Stomach (tissue), 9 donors: ENCODE data around the gene MYO9A. TPM values are rescaled to one million over a fixed set of nuclear protein-coding genes. Genes with fewer than 3 reads are reported as not detected.

Experiments
- DNase-seq, 2 donors: peaks; one replicate each; pipeline versions ENCODE4 v3.0.0 to v3.0.0-alpha.2; 2013 to 2019
- H3K27ac ChIP-seq, 5 donors: fragments of 200-600 bp in 4 of 5; sonication (generic) in 4 of 5; one replicate each; pipeline ENCODE4 v1.5.1; 2013 to 2019; ENCODE audit warnings: mild to moderate bottlenecking in 1 of 5, moderate library complexity in 1 of 5
- H3K27me3 ChIP-seq, 3 donors: fragments of 200-600 bp; sonication (generic); one replicate each; pipeline ENCODE4 v1.5.1; 2017 to 2019; ENCODE audit warnings: mixed run types in 1 of 3
- H3K36me3 ChIP-seq, 4 donors: fragments of 200-600 bp; sonication (generic); 1 replicate in 3 of 4; 2 replicates in 1 of 4; pipeline ENCODE4 v1.5.1; 2016 to 2019
- H3K4me1 ChIP-seq, 4 donors: fragments of 200-600 bp; sonication (generic); one replicate each; pipeline ENCODE4 v1.5.1; 2016 to 2019
- H3K4me3 ChIP-seq, 4 donors: fragments of 200-600 bp; sonication (generic) in 3 of 4; one replicate each; pipeline ENCODE4 v1.5.1; 2016 to 2019; ENCODE audit warnings: mild to moderate bottlenecking in 1 of 4
- H3K9me3 ChIP-seq, 4 donors: fragments of 200-600 bp; sonication (generic); one replicate each; pipeline ENCODE4 v1.5.1; 2016 to 2019
- EP300 ChIP-seq: sonication (generic); formaldehyde crosslinking; IDR thresholded peaks from one replicate; pipeline ENCODE4 v1.6.1; 2017; ENCODE audit warnings: antibody characterized with exemption
- POLR2A ChIP-seq, 4 donors: fragments of 450-650 bp; IDR thresholded peaks; one replicate each; pipeline ENCODE4 v1.6.1; 2016; ENCODE audit warnings: antibody characterized with exemption in 4 of 4, control low read depth in 2 of 4, mild to moderate bottlenecking in 1 of 4, moderate library complexity in 1 of 4
- POLR2AphosphoS5 ChIP-seq, 3 donors: sonication (generic); formaldehyde crosslinking; IDR thresholded peaks; one replicate each; pipeline ENCODE4 v1.6.1; 2016; ENCODE audit warnings: antibody characterized with exemption in 3 of 3
- WGBS, 5 donors: extraction: QIAGEN DNeasy Blood & Tissue Kit in 3 of 5; methylation state at CpG; one replicate each; pipeline versions ENCODE4 v1.1.5 to v1.1.7; 2013 to 2018; 5-methylcytosine and 5-hydroxymethylcytosine counted together
- intact Hi-C: fragments of 100-400 bp; cut with DNase I; formaldehyde crosslinking; loops from one replicate; pipeline ENCODE4 v1.15.1; 2023; ENCODE audit warnings: low total_unique reads
- polyA plus RNA-seq, 3 donors: library from polyadenylated mRNA; stranded (reverse); fragments of 200-250 nt; gene quantifications; one replicate each; pipeline ENCODE4 v1.2.3, GENCODE V29; 2013
- total RNA-seq, 5 donors: library from RNA; depleted of rRNA; stranded (reverse); fragments of >200 nt; gene quantifications; one replicate each; pipeline versions ENCODE4 v1.1.0 to v1.2.3, GENCODE V29; 2014 to 2016
- TF ChIP-seq, protein P1 (sequence below), 7 experiments: fragments of 450-650 bp in 4 of 7; fragments of 200-600 bp in 3 of 7; sonication (generic) in 3 of 7; IDR thresholded peaks; one replicate each; pipeline ENCODE4 v1.5.1; 2016 to 2019; ENCODE audit warnings: antibody characterized with exemption in 7 of 7, control low read depth in 2 of 7, mild to moderate bottlenecking in 1 of 7
- donor health status: healthy with polysubstance abuse.
- donor health status: Bipolar disorder and iron deficiency.
- donor health status: healthy.

Gene MYO9A
- total and polyA plus RNA-seq, 8 donors, result 2.2 to 120 (median 39.0) TPM

DNA sequence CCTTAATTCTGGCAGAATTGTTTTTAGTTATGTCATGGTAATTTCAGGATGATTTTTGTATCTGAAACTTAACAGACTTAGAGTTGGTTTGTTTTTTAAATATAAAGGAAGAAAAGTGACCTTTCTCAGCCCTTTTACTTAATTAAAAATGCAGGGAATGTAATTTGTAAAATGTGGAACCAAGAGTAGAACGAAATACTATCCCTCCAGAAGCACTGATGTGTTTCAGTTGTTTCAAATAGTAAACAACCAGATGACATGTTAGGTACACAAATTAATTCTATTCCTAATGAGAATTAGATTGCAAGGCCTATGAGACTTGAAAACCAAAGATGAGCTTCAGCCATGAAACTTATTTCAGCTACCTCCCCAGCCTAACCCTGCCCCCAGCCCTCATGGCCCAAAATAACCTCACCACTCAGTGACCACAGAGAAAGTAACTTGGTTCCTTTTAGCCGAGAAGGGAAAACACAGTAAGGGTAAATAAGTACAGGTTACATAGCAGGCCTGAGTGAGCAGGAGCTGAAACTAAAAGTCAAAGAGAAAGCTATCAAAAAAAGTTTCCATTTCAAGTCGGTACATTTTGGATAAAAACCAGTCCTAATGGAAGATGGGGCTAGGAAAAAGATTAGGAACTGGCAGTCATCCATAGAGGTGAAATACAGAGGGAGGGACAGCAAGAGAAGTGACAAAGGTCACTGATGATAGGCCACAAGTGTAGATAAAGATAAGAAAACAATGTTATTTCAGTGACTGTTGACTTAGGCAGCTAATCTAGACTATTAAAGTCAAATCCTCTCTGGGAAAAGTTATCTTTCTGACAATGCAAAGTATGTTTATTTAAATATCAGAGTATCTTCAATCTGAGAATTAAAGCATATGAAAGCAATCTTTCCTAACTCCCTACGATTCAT, 23.5 kb upstream of the MYO9A start:
- intact Hi-C loops, result no loop called here
- WGBS, 5 donors, result 20 to 35% (median 22%) methylated on average over 4 of the region's 4 CpGs
- Histone ChIP-seq H3K4me1 (peaks cover 0 to 20% (median 5%) of the 10 kb centered on the region in 4 donors), H3K36me3 (peaks cover 0 to 10% (median 3%) of the 10 kb centered on the region in 4 donors), H3K4me3 (no peak overlapping the region), H3K9me3 (no peaks in the 10 kb centered on the region), H3K27me3 (no peaks in the 10 kb centered on the region), H3K27ac (peak overlapping the region in 1 of 5 donors; percentile 2)
- TF ChIP-seq, protein P1, sequence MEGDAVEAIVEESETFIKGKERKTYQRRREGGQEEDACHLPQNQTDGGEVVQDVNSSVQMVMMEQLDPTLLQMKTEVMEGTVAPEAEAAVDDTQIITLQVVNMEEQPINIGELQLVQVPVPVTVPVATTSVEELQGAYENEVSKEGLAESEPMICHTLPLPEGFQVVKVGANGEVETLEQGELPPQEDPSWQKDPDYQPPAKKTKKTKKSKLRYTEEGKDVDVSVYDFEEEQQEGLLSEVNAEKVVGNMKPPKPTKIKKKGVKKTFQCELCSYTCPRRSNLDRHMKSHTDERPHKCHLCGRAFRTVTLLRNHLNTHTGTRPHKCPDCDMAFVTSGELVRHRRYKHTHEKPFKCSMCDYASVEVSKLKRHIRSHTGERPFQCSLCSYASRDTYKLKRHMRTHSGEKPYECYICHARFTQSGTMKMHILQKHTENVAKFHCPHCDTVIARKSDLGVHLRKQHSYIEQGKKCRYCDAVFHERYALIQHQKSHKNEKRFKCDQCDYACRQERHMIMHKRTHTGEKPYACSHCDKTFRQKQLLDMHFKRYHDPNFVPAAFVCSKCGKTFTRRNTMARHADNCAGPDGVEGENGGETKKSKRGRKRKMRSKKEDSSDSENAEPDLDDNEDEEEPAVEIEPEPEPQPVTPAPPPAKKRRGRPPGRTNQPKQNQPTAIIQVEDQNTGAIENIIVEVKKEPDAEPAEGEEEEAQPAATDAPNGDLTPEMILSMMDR (IDR thresholded peaks at IDR 0.05), result no peak
- no peak for TF ChIP-seq POLR2A (IDR thresholded peaks at IDR 0.05)
- TF ChIP-seq POLR2AphosphoS5 (IDR thresholded peaks at IDR 0.05), result no peak
- TF ChIP-seq EP300, result no peak
- peak in 1 of 2 donors; percentile 32 for DNase-seq

DNA sequence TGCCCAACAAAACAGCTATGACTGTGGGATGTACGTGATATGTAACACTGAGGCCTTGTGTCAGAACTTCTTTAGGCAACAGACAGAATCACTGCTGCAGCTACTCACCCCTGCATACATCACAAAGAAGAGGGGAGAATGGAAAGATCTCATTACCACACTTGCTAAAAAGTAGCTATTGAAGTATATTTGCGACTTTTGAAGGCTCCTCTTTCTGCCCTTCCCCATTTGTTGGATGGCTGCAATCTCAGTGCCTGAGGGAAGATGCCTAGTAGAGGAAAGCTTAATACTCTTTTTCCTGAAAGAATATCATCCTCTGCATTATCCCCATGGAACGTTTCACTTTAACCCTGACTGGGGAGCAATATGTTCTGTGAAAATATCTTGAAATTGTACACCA, 22.1 kb upstream of the MYO9A start:
- H3K4me1 ChIP-seq, result peaks cover 0 to 29% (median 10%) of the 10 kb centered on the region in 4 donors
- no peak for TF ChIP-seq POLR2AphosphoS5 (IDR thresholded peaks at IDR 0.05)
- TF ChIP-seq EP300, result no peak
- no peak for TF ChIP-seq POLR2A (IDR thresholded peaks at IDR 0.05)
- TF ChIP-seq, protein P1 (IDR thresholded peaks at IDR 0.05), result no peak
- H3K36me3 ChIP-seq, result peaks cover 0 to 10% (median 3%) of the 10 kb centered on the region in 4 donors
- no peak overlapping the region for H3K27ac ChIP-seq
- intact Hi-C loops, result no loop called here
- no peak for DNase-seq
- H3K4me3 ChIP-seq, result no peak overlapping the region
- 84 to 92% (median 87%) methylated on average over 3 of the region's 3 CpGs for WGBS, 5 donors
- no peaks in the 10 kb centered on the region for H3K9me3 ChIP-seq
- H3K27me3 ChIP-seq, result no peaks in the 10 kb centered on the region

DNA sequence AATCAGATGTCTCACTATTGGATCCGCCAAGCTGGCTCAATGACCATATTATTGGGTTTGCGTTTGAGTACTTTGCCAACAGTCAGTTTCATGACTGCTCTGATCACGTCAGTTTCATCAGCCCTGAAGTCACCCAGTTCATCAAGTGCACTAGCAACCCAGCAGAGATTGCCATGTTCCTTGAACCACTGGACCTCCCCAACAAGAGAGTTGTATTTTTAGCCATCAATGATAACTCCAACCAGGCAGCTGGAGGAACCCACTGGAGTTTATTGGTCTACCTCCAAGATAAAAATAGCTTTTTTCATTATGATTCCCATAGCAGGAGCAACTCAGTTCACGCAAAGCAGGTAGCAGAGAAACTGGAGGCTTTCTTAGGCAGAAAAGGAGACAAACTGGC, 21.7 kb upstream of the MYO9A start:
- no peak overlapping the region for H3K27ac ChIP-seq
- TF ChIP-seq POLR2AphosphoS5 (IDR thresholded peaks at IDR 0.05) (no peak), POLR2A (IDR thresholded peaks at IDR 0.05) (no peak), EP300 (no peak)
- TF ChIP-seq, protein P1 (IDR thresholded peaks at IDR 0.05), result no peak
- H3K36me3 ChIP-seq, result peaks cover 0 to 10% (median 3%) of the 10 kb centered on the region in 4 donors
- H3K9me3 ChIP-seq, result no peaks in the 10 kb centered on the region
- WGBS, 5 donors, result 97 to 100% (median 99%) methylated on average over 4 of the region's 4 CpGs
- no peak for DNase-seq
- no peaks in the 10 kb centered on the region for H3K27me3 ChIP-seq
- no peak overlapping the region for H3K4me3 ChIP-seq
- intact Hi-C loops, result no loop called here
- H3K4me1 ChIP-seq, result peaks cover 0 to 29% (median 10%) of the 10 kb centered on the region in 4 donors

DNA sequence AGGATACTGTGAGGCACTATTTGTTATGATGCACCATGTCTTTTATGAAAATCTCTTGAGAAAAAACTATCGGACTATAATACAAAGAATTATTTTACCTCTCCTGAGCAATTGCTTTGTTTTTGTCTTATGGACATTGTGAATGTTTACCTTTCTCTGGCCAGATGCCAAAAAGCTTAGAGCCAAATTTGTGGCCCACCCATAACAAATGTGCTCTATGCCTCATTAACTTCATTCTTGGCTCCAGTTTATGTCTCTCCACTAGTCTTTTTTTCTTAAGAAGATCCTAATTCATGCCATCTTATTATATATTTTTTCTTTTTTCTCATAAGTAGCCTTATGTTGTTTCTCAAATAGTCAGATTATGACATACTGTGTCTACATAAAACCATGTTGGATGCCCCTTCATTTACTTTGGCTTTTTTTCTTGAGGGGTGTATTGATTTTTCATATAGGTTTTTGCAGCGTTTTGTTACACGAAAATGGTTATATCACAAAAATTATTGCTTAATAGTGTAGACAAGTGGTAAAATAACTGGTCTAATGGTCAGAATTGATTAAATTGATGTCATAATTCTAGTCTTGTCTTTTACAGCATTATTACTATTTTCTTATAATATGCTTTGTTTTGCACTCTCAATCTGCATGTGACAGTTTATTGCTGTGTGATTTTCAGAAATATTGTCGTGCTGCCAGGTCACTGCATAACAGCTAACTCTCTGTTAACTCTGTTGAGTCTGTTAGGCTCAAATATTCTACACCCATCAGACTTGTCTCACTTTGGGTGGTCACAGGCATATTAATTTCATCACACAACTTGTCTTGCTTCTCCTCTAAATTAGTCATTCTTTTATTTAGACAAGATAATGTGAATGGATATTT, 18.5 kb upstream of the MYO9A start:
- 58 to 66% (median 65%) methylated on average over 4 of the region's 4 CpGs for WGBS, 5 donors
- no peaks in the 10 kb centered on the region for H3K9me3 ChIP-seq
- no peak overlapping the region for H3K27ac ChIP-seq
- peak in 1 of 2 donors; percentile 13 for DNase-seq
- intact Hi-C loops, result no loop called here
- H3K36me3 ChIP-seq, result peaks cover 0 to 10% (median 3%) of the 10 kb centered on the region in 4 donors
- H3K4me1 ChIP-seq, result peaks cover 0 to 20% (median 6%) of the 10 kb centered on the region in 4 donors
- H3K27me3 ChIP-seq, result no peaks in the 10 kb centered on the region
- no peak for TF ChIP-seq EP300
- no peak for TF ChIP-seq POLR2AphosphoS5 (IDR thresholded peaks at IDR 0.05)
- TF ChIP-seq, protein P1 (IDR thresholded peaks at IDR 0.05), result no peak
- no peak for TF ChIP-seq POLR2A (IDR thresholded peaks at IDR 0.05)
- no peak overlapping the region for H3K4me3 ChIP-seq
